ENCODE measurements around the gene OVOL1.

DNA sequence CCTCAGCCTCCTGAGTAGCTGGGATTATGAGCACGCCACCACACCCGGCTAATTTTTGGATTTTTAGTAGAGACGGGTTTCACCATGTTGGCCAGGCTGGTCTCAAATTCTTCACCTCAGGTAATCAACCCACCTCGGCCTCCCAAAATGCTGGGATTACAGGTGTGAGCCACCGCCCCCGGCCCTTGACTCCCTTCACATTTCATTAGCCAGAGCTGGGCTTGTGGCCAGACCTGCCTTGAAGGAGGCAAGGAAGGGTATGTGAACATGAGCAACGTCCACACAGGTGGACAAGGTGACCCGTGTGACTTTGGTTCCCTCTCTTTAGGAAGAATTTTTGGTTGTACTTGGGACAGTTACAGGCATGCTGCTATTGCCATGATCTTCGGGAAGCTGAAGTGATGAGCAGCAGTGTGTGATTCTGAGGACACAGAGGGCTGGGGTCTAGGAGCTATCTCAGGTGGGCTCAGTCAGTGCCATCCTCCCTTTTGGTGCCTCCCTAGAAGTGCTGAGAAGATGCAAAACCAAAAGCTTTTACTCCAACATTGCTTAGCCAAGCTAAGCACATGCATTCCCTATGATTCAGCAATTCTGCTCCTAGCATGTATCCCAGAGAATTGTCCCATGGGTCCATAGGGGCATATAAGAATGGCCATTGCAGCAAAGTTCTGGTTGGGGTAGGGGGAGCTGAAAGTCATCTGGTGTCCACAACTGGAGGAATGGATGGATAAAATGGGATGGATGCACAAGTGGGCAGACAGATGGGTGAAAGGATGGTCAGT lies 12.1 kb upstream of the OVOL1 start:
- TF ChIP-seq, protein P1, sequence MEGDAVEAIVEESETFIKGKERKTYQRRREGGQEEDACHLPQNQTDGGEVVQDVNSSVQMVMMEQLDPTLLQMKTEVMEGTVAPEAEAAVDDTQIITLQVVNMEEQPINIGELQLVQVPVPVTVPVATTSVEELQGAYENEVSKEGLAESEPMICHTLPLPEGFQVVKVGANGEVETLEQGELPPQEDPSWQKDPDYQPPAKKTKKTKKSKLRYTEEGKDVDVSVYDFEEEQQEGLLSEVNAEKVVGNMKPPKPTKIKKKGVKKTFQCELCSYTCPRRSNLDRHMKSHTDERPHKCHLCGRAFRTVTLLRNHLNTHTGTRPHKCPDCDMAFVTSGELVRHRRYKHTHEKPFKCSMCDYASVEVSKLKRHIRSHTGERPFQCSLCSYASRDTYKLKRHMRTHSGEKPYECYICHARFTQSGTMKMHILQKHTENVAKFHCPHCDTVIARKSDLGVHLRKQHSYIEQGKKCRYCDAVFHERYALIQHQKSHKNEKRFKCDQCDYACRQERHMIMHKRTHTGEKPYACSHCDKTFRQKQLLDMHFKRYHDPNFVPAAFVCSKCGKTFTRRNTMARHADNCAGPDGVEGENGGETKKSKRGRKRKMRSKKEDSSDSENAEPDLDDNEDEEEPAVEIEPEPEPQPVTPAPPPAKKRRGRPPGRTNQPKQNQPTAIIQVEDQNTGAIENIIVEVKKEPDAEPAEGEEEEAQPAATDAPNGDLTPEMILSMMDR (IDR thresholded peaks at IDR 0.05), result no peak
- TF ChIP-seq POLR2A (IDR thresholded peaks at IDR 0.05), result no peak
